OCI-LY1 (cell line): ENCODE measurements around the gene LRRC36.

ENCODE experiments used
- CTCF ChIP-seq: fragments of 200-600 bp; sonication (generic), shearing (Covaris generic); IDR thresholded peaks from 2 replicates; pipeline ENCODE4 v1.5.1; 2017; ENCODE audit warnings: mild to moderate bottlenecking, antibody characterized with exemption, low read length, moderate library complexity, mixed read lengths
- EZH2 ChIP-seq: fragments of 200-600 bp; sonication (generic), shearing (Covaris generic); IDR thresholded peaks from 2 replicates; pipeline ENCODE4 v1.8.0; 2017; ENCODE audit warnings: borderline replicate concordance, mixed run types, mild to moderate bottlenecking, antibody characterized with exemption, low read length, moderate library complexity, mixed read lengths

- no peak for TF ChIP-seq CTCF
- no peak for TF ChIP-seq EZH2
These were observed 18.8 kb downstream of the LRRC36 start for GRCh38 chr16:67345401-67345800.
